HCT116 (cell line): ENCODE measurements around the gene PIM3.

Experiments used
- CTCF ChIP-seq, 3 experiments: fragments of 200-600 bp in 1 of 3; sonication (generic) in 1 of 3; IDR thresholded peaks in 2 of 3; conservative IDR thresholded peaks in 1 of 3; 2 replicates each; pipeline ENCODE4 v1.5.1; 2012 to 2017; ENCODE audit warnings: low read depth in 2 of 3, low read length in 2 of 3, antibody characterized with exemption in 1 of 3, borderline replicate concordance in 1 of 3, control low read depth in 1 of 3, mild to moderate bottlenecking in 1 of 3, mixed read lengths in 1 of 3, mixed run types in 1 of 3, moderate library complexity in 1 of 3; ENCODE audit not compliant: insufficient read depth in 1 of 3
- EZH2 ChIP-seq: fragments of 200-600 bp; sonication (generic); IDR thresholded peaks from 2 replicates; pipeline ENCODE4 v1.6.1; 2017; ENCODE audit warnings: antibody characterized with exemption, mixed run types
- EZH2phosphoT487 ChIP-seq: fragments of 200-600 bp; IDR thresholded peaks from 2 replicates; pipeline ENCODE4 v1.6.1; 2018; ENCODE audit warnings: antibody characterized with exemption, borderline replicate concordance
- MAX ChIP-seq: IDR thresholded peaks from 2 replicates; pipeline ENCODE4 v1.6.1; 2012
- RAD21 ChIP-seq: IDR thresholded peaks from 2 replicates; pipeline ENCODE4 v1.6.1; 2012; ENCODE audit warnings: low read depth, mild to moderate bottlenecking
- REST ChIP-seq: IDR thresholded peaks from 2 replicates; pipeline ENCODE4 v1.6.1; 2012; ENCODE audit warnings: low read depth
- YY1 ChIP-seq: IDR thresholded peaks from 2 replicates; pipeline ENCODE4 v1.6.1; 2011; ENCODE audit warnings: low read length, low read depth, moderate library complexity, mild to moderate bottlenecking; ENCODE audit not compliant: insufficient replicate concordance; ENCODE audit errors: extremely low read depth

- TF ChIP-seq CTCF (IDR thresholded peaks at IDR 0.05 in 2 of 3, conservative IDR thresholded peaks at IDR 0.05 in 1 of 3; ENCODE audit: borderline replicate concordance in 1 of 3, insufficient read depth in 1 of 3, low read depth in 2 of 3, low read length in 2 of 3), result no peak
- TF ChIP-seq RAD21, result no peak
- no peak for TF ChIP-seq EZH2phosphoT487
- no peak for TF ChIP-seq MAX
- TF ChIP-seq EZH2, result no peak
- no peak for TF ChIP-seq YY1
- TF ChIP-seq REST, result no peak
Observed at GRCh38 chr22:50004918-50005317, 44.3 kb downstream of the PIM3 start.
